Activated CD4-positive, alpha-beta T cell treated with anti-CD3 and anti-CD28 coated beads for 36 hours (primary cell): ENCODE results near the gene SYT17. TPM values are rescaled to one million over a fixed set of nuclear protein-coding genes. Genes with fewer than 3 reads are reported as not detected.

Source experiments
- ATAC-seq: fragments of 200-7000 bp; cut with Tn5 transposase; one replicate; pipeline ENCODE4 v1.10.0; 2021; ENCODE audit warnings: mild to moderate bottlenecking, moderate library complexity
- CTCF ChIA-PET: fragments of 350-600 bp; sonication (Branson Sonifier 250); formaldehyde crosslinking; loops from one replicate; lab custom pipeline; 2021; ENCODE audit warnings: antibody characterized with exemption; lab: Charles Lee
- POLR2A ChIA-PET: fragments of 350-600 bp; sonication (Branson Sonifier 250); formaldehyde crosslinking; loops from one replicate; lab custom pipeline; 2021; ENCODE audit warnings: antibody characterized with exemption, inconsistent platforms; lab: Charles Lee
- DNase-seq: peaks from one replicate; pipeline ENCODE4 v3.0.0-alpha.2; 2020
- H3K27ac Mint-ChIP-seq: one replicate; pipeline ENCODE4 v1.8.0; 2021; ENCODE audit warnings: mixed read lengths
- H3K27me3 Mint-ChIP-seq: one replicate; pipeline ENCODE4 v1.8.0; 2021; ENCODE audit warnings: mixed read lengths
- H3K36me3 Mint-ChIP-seq: one replicate; pipeline ENCODE4 v1.8.0; 2021; ENCODE audit warnings: low read depth, mixed read lengths
- H3K4me1 Mint-ChIP-seq: one replicate; pipeline ENCODE4 v1.8.0; 2021; ENCODE audit warnings: mixed read lengths
- H3K4me3 Mint-ChIP-seq: one replicate; pipeline ENCODE4 v1.8.0; 2021; ENCODE audit warnings: mild to moderate bottlenecking, moderate library complexity, mixed read lengths
- H3K9me3 Mint-ChIP-seq: one replicate; pipeline ENCODE4 v1.8.0; 2021; ENCODE audit warnings: low read depth, mixed read lengths
- intact Hi-C, 2 experiments: fragments of 100-400 bp; cut with DNase I in 1 of 2; cut with micrococcal nuclease in 1 of 2; formaldehyde crosslinking; loops; one replicate each; pipeline versions ENCODE4 v1.14.2 to v1.15.1; 2022 to 2024; cut with DNase I, micrococcal nuclease
- total RNA-seq, 2 experiments: library from RNA; stranded (reverse); gene quantifications; one replicate each; pipeline ENCODE4 v1.2.3, GENCODE V29; 2021

SYT17 gene
- total RNA-seq, 2 experiments from 2014 or later, result not detected

GRCh38 chr16:19218581-19218980 is 50.5 kb downstream of the SYT17 start:
- no peak overlapping the region for H3K27ac Mint-ChIP-seq

GRCh38 chr16:19219836-19220235 is 51.8 kb downstream of the SYT17 start:
- no peak for DNase-seq
- Mint-ChIP-seq H3K9me3 (no peaks in the 10 kb centered on the region), H3K27ac (no peak overlapping the region), H3K27me3 (peaks cover 7% of the 10 kb centered on the region), H3K4me3 (no peak overlapping the region), H3K36me3 (no peaks in the 10 kb centered on the region), H3K4me1 (no peaks in the 10 kb centered on the region)
- intact Hi-C loops, result loop anchor here (10.0 kb wide), 2 partner anchors 55 to 285 kb away; partner anchors contain the start of gene SYT17 (in 1 of the 2)
- ATAC-seq, result no peak
- ChIA-PET POLR2A (no interaction called here), CTCF (no interaction called here)

More at GRCh38 chr16:19218581-19218980, 50.5 kb downstream of the SYT17 start:
- DNase-seq, result no peak
- POLR2A ChIA-PET, result no interaction called here
- CTCF ChIA-PET, result interaction anchor here (0.6 kb wide), 1 partner anchor 11 kb away, joined by 4 read pairs; no protein-coding TSS in a partner anchor
- Mint-ChIP-seq H3K27me3 (peaks cover 5% of the 10 kb centered on the region), H3K4me3 (no peak overlapping the region), H3K4me1 (no peaks in the 10 kb centered on the region), H3K36me3 (no peaks in the 10 kb centered on the region), H3K9me3 (no peaks in the 10 kb centered on the region)
- no peak for ATAC-seq
- intact Hi-C loops, result no loop called here

GRCh38 chr16:19223235-19224170 is 55.5 kb downstream of the SYT17 start:
- Mint-ChIP-seq H3K27me3 (peaks cover 11% of the 10 kb centered on the region), H3K36me3 (no peaks in the 10 kb centered on the region), H3K4me1 (no peaks in the 10 kb centered on the region), H3K4me3 (no peak overlapping the region), H3K27ac (no peak overlapping the region), H3K9me3 (peaks cover 4% of the 10 kb centered on the region)
- ChIA-PET CTCF (interaction anchor here (0.7 to 1.3 kb wide), 12 partner anchors 10 to 279 kb away, joined by 3 to 6 read pairs (median 3); no protein-coding TSS in a partner anchor), POLR2A (no interaction called here)
- intact Hi-C loops, result loop anchor here (1.0 to 10.0 kb wide), 4 partner anchors 59 to 281 kb away; partner anchors contain the start of gene SYT17 (in 1 of the 2)
- ATAC-seq (no peak), DNase-seq (peak; percentile 76)

GRCh38 chr16:19225651-19226050 is 57.6 kb downstream of the SYT17 start:
- intact Hi-C loops, result loop anchor here (10.0 kb wide), 2 partner anchors 61 to 279 kb away; partner anchors contain the start of gene SYT17 (in 1 of the 2)
- CTCF ChIA-PET, result interaction anchor here (0.5 to 0.6 kb wide), 2 partner anchors 44 to 46 kb away, joined by 3 read pairs; no protein-coding TSS in a partner anchor

GRCh38 chr16:19227643-19228042 is 59.6 kb downstream of the SYT17 start:
- ATAC-seq (no peak), DNase-seq (no peak)
- Mint-ChIP-seq H3K4me1 (no peaks in the 10 kb centered on the region), H3K9me3 (peaks cover 4% of the 10 kb centered on the region), H3K27me3 (peaks cover 9% of the 10 kb centered on the region), H3K36me3 (no peaks in the 10 kb centered on the region), H3K4me3 (no peak overlapping the region), H3K27ac (no peak overlapping the region)
- intact Hi-C loops, result loop anchor here (10.0 kb wide), 2 partner anchors 63 to 277 kb away; partner anchors contain the start of gene SYT17 (in 1 of the 2)
- ChIA-PET POLR2A (no interaction called here), CTCF (interaction anchor here (1.3 kb wide), 1 partner anchor 48 kb away, joined by 4 read pairs; no protein-coding TSS in a partner anchor)

More at GRCh38 chr16:19225651-19226050, 57.6 kb downstream of the SYT17 start:
- DNase-seq (no peak), ATAC-seq (no peak)
- no peak overlapping the region for H3K4me3 Mint-ChIP-seq
- no peak overlapping the region for H3K27ac Mint-ChIP-seq
- peaks cover 9% of the 10 kb centered on the region for H3K27me3 Mint-ChIP-seq
- H3K4me1 Mint-ChIP-seq, result no peaks in the 10 kb centered on the region
- H3K9me3 Mint-ChIP-seq, result peaks cover 4% of the 10 kb centered on the region
- POLR2A ChIA-PET, result no interaction called here
- no peaks in the 10 kb centered on the region for H3K36me3 Mint-ChIP-seq

- Mint-ChIP-seq H3K36me3 (no peaks in the 10 kb centered on the region), H3K4me1 (no peaks in the 10 kb centered on the region), H3K4me3 (no peak overlapping the region), H3K27me3 (peaks cover 9% of the 10 kb centered on the region), H3K27ac (no peak overlapping the region), H3K9me3 (peaks cover 4% of the 10 kb centered on the region)
- ATAC-seq (no peak), DNase-seq (no peak)
- intact Hi-C loops, result loop anchor here (10.0 kb wide), 2 partner anchors 63 to 277 kb away; partner anchors contain the start of gene SYT17 (in 1 of the 2)
- ChIA-PET POLR2A (no interaction called here), CTCF (interaction anchor here (0.6 to 1.3 kb wide), 2 partner anchors 14 to 48 kb away, joined by 3 to 4 read pairs; no protein-coding TSS in a partner anchor)
Measured at GRCh38 chr16:19228052-19228451, 60.0 kb downstream of the SYT17 start.

- Mint-ChIP-seq H3K27ac (no peak overlapping the region), H3K27me3 (peaks cover 9% of the 10 kb centered on the region), H3K9me3 (peaks cover 4% of the 10 kb centered on the region), H3K36me3 (no peaks in the 10 kb centered on the region), H3K4me3 (no peak overlapping the region), H3K4me1 (no peaks in the 10 kb centered on the region)
- no peak for ATAC-seq
- no peak for DNase-seq
- POLR2A ChIA-PET, result no interaction called here
- intact Hi-C loops, result loop anchor here (10.0 kb wide), 2 partner anchors 64 to 276 kb away; partner anchors contain the start of gene SYT17 (in 1 of the 2)
- CTCF ChIA-PET, result interaction anchor here (0.6 to 1.3 kb wide), 3 partner anchors 13 to 49 kb away, joined by 3 to 4 read pairs (median 4); no protein-coding TSS in a partner anchor
Measured at GRCh38 chr16:19228575-19228974, 60.5 kb downstream of the SYT17 start.

- CTCF ChIA-PET, result no interaction called here
- ATAC-seq, result no peak
Measured at GRCh38 chr16:19230575-19230974, 62.5 kb downstream of the SYT17 start.

GRCh38 chr16:19231881-19232280 is 63.8 kb downstream of the SYT17 start:
- Mint-ChIP-seq H3K36me3 (no peaks in the 10 kb centered on the region), H3K9me3 (peaks cover 7% of the 10 kb centered on the region), H3K4me1 (no peaks in the 10 kb centered on the region), H3K27me3 (peaks cover 4% of the 10 kb centered on the region), H3K4me3 (no peak overlapping the region), H3K27ac (no peak overlapping the region)
- DNase-seq (no peak), ATAC-seq (no peak)
- intact Hi-C loops, result no loop called here
- ChIA-PET CTCF (interaction anchor here (0.7 kb wide), 1 partner anchor 9 kb away, joined by 3 read pairs; no protein-coding TSS in a partner anchor), POLR2A (no interaction called here)

More at GRCh38 chr16:19230575-19230974, 62.5 kb downstream of the SYT17 start:
- peaks cover 5% of the 10 kb centered on the region for H3K9me3 Mint-ChIP-seq
- H3K27ac Mint-ChIP-seq, result no peak overlapping the region
- POLR2A ChIA-PET, result no interaction called here
- intact Hi-C loops, result no loop called here
- no peaks in the 10 kb centered on the region for H3K4me1 Mint-ChIP-seq
- H3K36me3 Mint-ChIP-seq, result no peaks in the 10 kb centered on the region
- no peak for DNase-seq
- H3K27me3 Mint-ChIP-seq, result peaks cover 6% of the 10 kb centered on the region
- no peak overlapping the region for H3K4me3 Mint-ChIP-seq

GRCh38 chr16:19232988-19233387 is 64.9 kb downstream of the SYT17 start:
- intact Hi-C loops, result no loop called here
- H3K4me3 Mint-ChIP-seq, result no peak overlapping the region
- ChIA-PET POLR2A (no interaction called here), CTCF (interaction anchor here (1.4 kb wide), 1 partner anchor 10 kb away, joined by 6 read pairs; no protein-coding TSS in a partner anchor)
- H3K27me3 Mint-ChIP-seq, result peaks cover 2% of the 10 kb centered on the region
- H3K27ac Mint-ChIP-seq, result no peak overlapping the region
- DNase-seq (no peak), ATAC-seq (no peak)
- no peaks in the 10 kb centered on the region for H3K36me3 Mint-ChIP-seq
- no peaks in the 10 kb centered on the region for H3K4me1 Mint-ChIP-seq
- peaks cover 7% of the 10 kb centered on the region for H3K9me3 Mint-ChIP-seq

- intact Hi-C loops, result no loop called here
- Mint-ChIP-seq H3K27ac (no peak overlapping the region), H3K36me3 (no peaks in the 10 kb centered on the region), H3K27me3 (no peaks in the 10 kb centered on the region), H3K9me3 (peaks cover 7% of the 10 kb centered on the region), H3K4me1 (no peaks in the 10 kb centered on the region), H3K4me3 (no peak overlapping the region)
- POLR2A ChIA-PET, result no interaction called here
- ATAC-seq (no peak), DNase-seq (no peak)
- CTCF ChIA-PET, result no interaction called here
Measured at GRCh38 chr16:19235478-19235877, 67.4 kb downstream of the SYT17 start.
